ENCODE data around the gene RNF220. TPM values are rescaled to one million over a fixed set of nuclear protein-coding genes. Genes with fewer than 3 reads are reported as not detected.

The RNF220 gene
- total RNA-seq, 1 experiment from 2014 or later, result 128 TPM

- H3K27me3 Mint-ChIP-seq (ENCODE audit: low read depth), result no peaks in the 10 kb centered on the region
- H3K27ac Mint-ChIP-seq, result no peak overlapping the region
- ChIA-PET CTCF (interaction anchor here (1.4 to 2.7 kb wide), 4 partner anchors 8 to 138 kb away, joined by 4 to 9 read pairs (median 6); no protein-coding TSS in a partner anchor), POLR2A (no interaction called here)
- DNase-seq (ENCODE audit: low spot score), result no peak
- H3K9me3 Mint-ChIP-seq, result no peaks in the 10 kb centered on the region
- peaks cover 41% of the 10 kb centered on the region for H3K4me1 Mint-ChIP-seq
- peaks cover 1% of the 10 kb centered on the region for H3K36me3 Mint-ChIP-seq
- H3K4me3 Mint-ChIP-seq, result no peak overlapping the region
- TF ChIP-seq SMAD3 (CRISPR knock-in tag; IDR thresholded peaks at IDR 0.05; ENCODE audit: borderline replicate concordance) (no peak), MLX (CRISPR knock-in tag; IDR thresholded peaks at IDR 0.05) (no peak), ZNF138 (CRISPR knock-in tag; conservative IDR thresholded peaks at IDR 0.05) (no peak), FOXJ3 (CRISPR knock-in tag; IDR thresholded peaks at IDR 0.05; ENCODE audit: borderline replicate concordance) (no peak), FOXP1 (CRISPR knock-in tag; IDR thresholded peaks at IDR 0.05; ENCODE audit: borderline replicate concordance) (no peak), GRHL2 (CRISPR knock-in tag; IDR thresholded peaks at IDR 0.05; ENCODE audit: insufficient replicate concordance, severe bottlenecking) (no peak)
- ATAC-seq, result no peak
Measured at GRCh38 chr1:44515416-44515815, 110.4 kb downstream of the RNF220 start.

GRCh38 chr1:44519035-44519676 is 114.1 kb downstream of the RNF220 start:
- peaks cover 5% of the 10 kb centered on the region for H3K36me3 Mint-ChIP-seq
- H3K4me3 Mint-ChIP-seq, result no peak overlapping the region
- H3K9me3 Mint-ChIP-seq, result no peaks in the 10 kb centered on the region
- no peak overlapping the region for H3K27ac Mint-ChIP-seq
- no peak for DNase-seq (ENCODE audit: low spot score)
- H3K27me3 Mint-ChIP-seq (ENCODE audit: low read depth), result no peaks in the 10 kb centered on the region
- ChIA-PET POLR2A (no interaction called here), CTCF (no interaction called here)
- ATAC-seq, result no peak
- H3K4me1 Mint-ChIP-seq, result peaks cover 34% of the 10 kb centered on the region
- TF ChIP-seq NFE2L1 (CRISPR knock-in tag; IDR thresholded peaks at IDR 0.05) (no peak), ATF1 (CRISPR knock-in tag; IDR thresholded peaks at IDR 0.05) (no peak), CBFB (CRISPR knock-in tag; IDR thresholded peaks at IDR 0.05; ENCODE audit: low read depth) (no peak), EMX1 (CRISPR knock-in tag; IDR thresholded peaks at IDR 0.05) (no peak), ATF6 (CRISPR knock-in tag; IDR thresholded peaks at IDR 0.05) (no peak), FOXP4 (CRISPR knock-in tag; IDR thresholded peaks at IDR 0.05) (no peak), ZNF423 (CRISPR knock-in tag; IDR thresholded peaks at IDR 0.05) (no peak), ELF4 (CRISPR knock-in tag; IDR thresholded peaks at IDR 0.05; ENCODE audit: low read depth) (no peak), ZBTB43 (CRISPR knock-in tag; IDR thresholded peaks at IDR 0.05) (no peak)

- ChIA-PET CTCF (interaction anchor here (3.9 kb wide), 1 partner anchor 73 kb away, joined by 18 read pairs; no protein-coding TSS in a partner anchor), POLR2A (no interaction called here)
- H3K9me3 Mint-ChIP-seq, result no peaks in the 10 kb centered on the region
- H3K27ac Mint-ChIP-seq, result no peak overlapping the region
- H3K4me1 Mint-ChIP-seq, result peaks cover 28% of the 10 kb centered on the region
- no peak overlapping the region for H3K4me3 Mint-ChIP-seq
- H3K36me3 Mint-ChIP-seq, result peaks cover 5% of the 10 kb centered on the region
- DNase-seq (ENCODE audit: low spot score) (no peak), ATAC-seq (no peak)
- no peaks in the 10 kb centered on the region for H3K27me3 Mint-ChIP-seq (ENCODE audit: low read depth)
- no peak for TF ChIP-seq ETV6 (CRISPR knock-in tag; IDR thresholded peaks at IDR 0.05)
- no peak for TF ChIP-seq NFYB (CRISPR knock-in tag; conservative IDR thresholded peaks at IDR 0.05; ENCODE audit: low read depth)
- no peak for TF ChIP-seq ZNF423 (CRISPR knock-in tag; IDR thresholded peaks at IDR 0.05)
- TF ChIP-seq IRF1 (CRISPR knock-in tag; IDR thresholded peaks at IDR 0.05), result no peak
- no peak for TF ChIP-seq E2F5 (CRISPR knock-in tag; IDR thresholded peaks at IDR 0.05)
- TF ChIP-seq ERG (CRISPR knock-in tag; IDR thresholded peaks at IDR 0.05), result no peak
- TF ChIP-seq PREB (CRISPR knock-in tag; IDR thresholded peaks at IDR 0.05; ENCODE audit: borderline replicate concordance), result no peak
Measured at GRCh38 chr1:44521378-44522080, 116.5 kb downstream of the RNF220 start.

All from WTC11 (cell line).